ENCODE results near the gene DVL2.

- TF ChIP-seq CTCF (IDR thresholded peaks at IDR 0.05) (no peak), POLR2A (IDR thresholded peaks at IDR 0.05) (no peak), EP300 (IDR thresholded peaks at IDR 0.05) (no peak)
These were observed 20.2 kb upstream of the DVL2 start for GRCh38 chr17:7254511-7254910.

All from ovary (tissue), 3 donors.